HCT116 (cell line): ENCODE results near the gene DERL3.

Experiments
- CEBPB ChIP-seq: IDR thresholded peaks from 2 replicates; pipeline ENCODE4 v1.6.1; 2012; ENCODE audit warnings: low read depth
- CTCF ChIP-seq, 3 experiments: fragments of 200-600 bp in 1 of 3; sonication (generic) in 1 of 3; IDR thresholded peaks in 2 of 3; conservative IDR thresholded peaks in 1 of 3; 2 replicates each; pipeline ENCODE4 v1.5.1; 2012 to 2017; ENCODE audit warnings: low read depth in 2 of 3, low read length in 2 of 3, antibody characterized with exemption in 1 of 3, borderline replicate concordance in 1 of 3, control low read depth in 1 of 3, mild to moderate bottlenecking in 1 of 3, mixed read lengths in 1 of 3, mixed run types in 1 of 3, moderate library complexity in 1 of 3; ENCODE audit not compliant: insufficient read depth in 1 of 3
- EZH2 ChIP-seq: fragments of 200-600 bp; sonication (generic); IDR thresholded peaks from 2 replicates; pipeline ENCODE4 v1.6.1; 2017; ENCODE audit warnings: antibody characterized with exemption, mixed run types
- EZH2phosphoT487 ChIP-seq: fragments of 200-600 bp; IDR thresholded peaks from 2 replicates; pipeline ENCODE4 v1.6.1; 2018; ENCODE audit warnings: antibody characterized with exemption, borderline replicate concordance
- POLR2A ChIP-seq: IDR thresholded peaks from 2 replicates; pipeline ENCODE4 v1.7.0; 2011; ENCODE audit warnings: borderline replicate concordance; ENCODE audit not compliant: insufficient read depth, insufficient read length; ENCODE audit errors: extremely low read depth
- TCF7L2 ChIP-seq: IDR thresholded peaks from 2 replicates; pipeline ENCODE4 v1.7.0; 2011; ENCODE audit warnings: borderline replicate concordance, inconsistent platforms; ENCODE audit not compliant: insufficient read depth, insufficient read length; ENCODE audit errors: extremely low read depth
- ZBTB33 ChIP-seq: IDR thresholded peaks from 2 replicates; pipeline ENCODE4 v1.6.1; 2011; ENCODE audit warnings: mild to moderate bottlenecking, low read length, moderate library complexity; ENCODE audit not compliant: insufficient replicate concordance; ENCODE audit errors: extremely low read depth
- ZFX ChIP-seq: fragments of 450-650 bp; IDR thresholded peaks from 2 replicates; pipeline ENCODE4 v1.6.1; 2017
- ZNF274 ChIP-seq: fragments of 200-500 bp; sonication (Bioruptor generic); IDR thresholded peaks from 2 replicates; pipeline ENCODE4 v1.6.1; 2014; ENCODE audit warnings: mild to moderate bottlenecking, low read depth, low read length, inconsistent platforms

- TF ChIP-seq EZH2 (no peak), CTCF (IDR thresholded peaks at IDR 0.05 in 2 of 3, conservative IDR thresholded peaks at IDR 0.05 in 1 of 3; ENCODE audit: borderline replicate concordance in 1 of 3, insufficient read depth in 1 of 3, low read depth in 2 of 3, low read length in 2 of 3) (no peak), POLR2A (no peak), ZFX (no peak), ZBTB33 (no peak), ZNF274 (no peak), CEBPB (no peak), TCF7L2 (no peak), EZH2phosphoT487 (no peak)
Measured at GRCh38 chr22:23834406-23834792, 4.4 kb downstream of the DERL3 start.
